GM23248 (cell line): Measurements from ENCODE around the gene ARSK. TPM values are rescaled to one million over a fixed set of nuclear protein-coding genes. Genes with fewer than 3 reads are reported as not detected.
A peak's percentile ranks its signal among the peaks of the same experiment; 100 is the strongest.

Experiments used
- DNase-seq: peaks from one replicate; pipeline ENCODE4 v3.0.0-alpha.2; 2015
- H2AFZ ChIP-seq: fragments of 200-600 bp; sonication (generic); 2 replicates; pipeline ENCODE4 v1.6.1; 2016; ENCODE audit warnings: antibody characterized with exemption
- H3F3A ChIP-seq: fragments of 200-600 bp; sonication (generic); 2 replicates; pipeline ENCODE4 v1.6.1; 2016; ENCODE audit warnings: mild to moderate bottlenecking, antibody characterized with exemption, mixed run types; ENCODE audit not compliant: insufficient read depth
- H3K27ac ChIP-seq: fragments of 200-600 bp; sonication (generic); 2 replicates; pipeline ENCODE4 v1.5.1; 2016; ENCODE audit warnings: mild to moderate bottlenecking
- H3K27me3 ChIP-seq: fragments of 200-600 bp; sonication (generic); replicated peaks from 2 replicates; pipeline ENCODE4 v1.6.1; 2016; ENCODE audit warnings: mild to moderate bottlenecking; ENCODE audit not compliant: insufficient read depth
- H3K36me3 ChIP-seq: fragments of 200-600 bp; sonication (generic); 2 replicates; pipeline ENCODE4 v1.6.1; 2016; ENCODE audit warnings: low read depth, mild to moderate bottlenecking
- H3K4me1 ChIP-seq: fragments of 200-600 bp; sonication (generic); 2 replicates; pipeline ENCODE4 v1.6.1; 2016; ENCODE audit warnings: mild to moderate bottlenecking; ENCODE audit not compliant: insufficient read depth
- H3K4me2 ChIP-seq: fragments of 200-600 bp; sonication (generic); one replicate; pipeline ENCODE4 v1.6.1; 2016; ENCODE audit warnings: mild to moderate bottlenecking; ENCODE audit not compliant: unreplicated experiment
- H3K4me3 ChIP-seq: fragments of 200-600 bp; sonication (generic); 2 replicates; pipeline ENCODE4 v1.5.1; 2016; ENCODE audit warnings: mild to moderate bottlenecking
- H3K79me2 ChIP-seq: fragments of 200-600 bp; sonication (generic); 2 replicates; pipeline ENCODE4 v1.6.1; 2016; ENCODE audit warnings: mild to moderate bottlenecking; ENCODE audit not compliant: insufficient read depth
- H3K9ac ChIP-seq: fragments of 200-600 bp; sonication (generic); 2 replicates; pipeline ENCODE4 v1.6.1; 2016; ENCODE audit warnings: mild to moderate bottlenecking
- H3K9me2 ChIP-seq: fragments of 200-600 bp; sonication (generic); 2 replicates; pipeline ENCODE4 v1.6.1; 2016; ENCODE audit warnings: mixed run types, mild to moderate bottlenecking, moderate library complexity; ENCODE audit not compliant: insufficient read depth
- H3K9me3 ChIP-seq: fragments of 200-600 bp; sonication (generic); one replicate; pipeline ENCODE4 v1.6.1; 2017; ENCODE audit warnings: low read depth
- H4K20me1 ChIP-seq: fragments of 200-600 bp; sonication (generic); 2 replicates; pipeline ENCODE4 v1.6.0; 2016; ENCODE audit not compliant: insufficient read depth
- EZH2 ChIP-seq: fragments of 200-600 bp; sonication (generic); IDR thresholded peaks from 2 replicates; pipeline ENCODE4 v1.6.1; 2018; ENCODE audit warnings: antibody characterized with exemption, mild to moderate bottlenecking; ENCODE audit not compliant: insufficient read depth, poor library complexity, severe bottlenecking
- EZH2phosphoT487 ChIP-seq: fragments of 200-600 bp; sonication (generic); IDR thresholded peaks from 2 replicates; pipeline ENCODE4 v1.6.1; 2018; ENCODE audit warnings: antibody characterized with exemption, moderate library complexity, mild to moderate bottlenecking, low read depth; ENCODE audit not compliant: insufficient read depth
- WGBS, 2 experiments: methylation state at CpG; one replicate each; pipeline ENCODE4 v1.1.6; 2015 to 2017; ENCODE audit warnings: low lambda C conversion rate in 2 of 2, low coverage in 1 of 2; ENCODE audit errors: missing lambda C conversion rate in 2 of 2; 5-methylcytosine and 5-hydroxymethylcytosine counted together
- in situ Hi-C: fragments of 300-500 bp; cut with MboI; formaldehyde crosslinking; loops from 2 replicates; pipeline ENCODE4 v1.15.0; 2020
- polyA plus RNA-seq: library from polyadenylated mRNA; unstranded; fragments of >200 nt; fragmentation: Nextera tagmentation; extraction: Ambion mirVana; gene quantifications from 2 replicates; pipeline ENCODE4 v1.2.1, GENCODE V29; 2016
- total RNA-seq: library from RNA; depleted of rRNA; stranded (reverse); fragments of >200 nt; shearing (Covaris generic); gene quantifications from 2 replicates; pipeline ENCODE4 v1.2.3, GENCODE V29; 2014

The ARSK gene
- total and polyA plus RNA-seq, 2 experiments from 2014 or later, result 12.1 to 14.5 TPM

DNA sequence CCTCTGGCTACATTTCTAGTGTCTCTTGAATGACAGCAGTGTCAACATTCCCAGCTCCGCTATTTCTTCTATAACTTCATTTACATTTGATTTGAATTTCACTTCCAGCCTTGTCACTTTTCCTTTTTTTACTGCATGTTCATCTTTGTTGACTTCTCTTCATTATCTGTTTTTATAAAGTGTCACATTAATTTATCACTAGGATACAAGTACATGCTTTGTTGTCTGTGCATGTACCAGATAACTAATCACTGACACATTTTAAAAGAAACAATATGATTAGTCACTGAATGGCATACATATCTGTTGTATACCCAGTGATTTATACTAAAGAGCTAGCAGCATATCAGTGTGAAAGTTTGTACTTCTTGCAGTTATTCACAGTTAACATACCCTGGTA, 29.1 kb downstream of the ARSK start:
- DNase-seq, result no peak
- TF ChIP-seq EZH2 (no peak), EZH2phosphoT487 (no peak)
- Histone ChIP-seq H3K79me2 (no peaks in the 10 kb centered on the region), H4K20me1 (no peaks in the 10 kb centered on the region), H3K36me3 (no peaks in the 10 kb centered on the region), H3F3A (no peaks in the 10 kb centered on the region), H3K9ac (no peak overlapping the region), H3K4me2 (no peak overlapping the region), H3K27ac (no peak overlapping the region), H3K4me1 (no peaks in the 10 kb centered on the region), H3K9me2 (no peaks in the 10 kb centered on the region), H3K9me3 (no peaks in the 10 kb centered on the region), H3K27me3 (no peaks in the 10 kb centered on the region), H2AFZ (no peak overlapping the region), H3K4me3 (no peak overlapping the region)
- in situ Hi-C loops, result no loop called here
- WGBS, 2 experiments, result 95% methylated on average over 1 of the region's 1 CpG

DNA sequence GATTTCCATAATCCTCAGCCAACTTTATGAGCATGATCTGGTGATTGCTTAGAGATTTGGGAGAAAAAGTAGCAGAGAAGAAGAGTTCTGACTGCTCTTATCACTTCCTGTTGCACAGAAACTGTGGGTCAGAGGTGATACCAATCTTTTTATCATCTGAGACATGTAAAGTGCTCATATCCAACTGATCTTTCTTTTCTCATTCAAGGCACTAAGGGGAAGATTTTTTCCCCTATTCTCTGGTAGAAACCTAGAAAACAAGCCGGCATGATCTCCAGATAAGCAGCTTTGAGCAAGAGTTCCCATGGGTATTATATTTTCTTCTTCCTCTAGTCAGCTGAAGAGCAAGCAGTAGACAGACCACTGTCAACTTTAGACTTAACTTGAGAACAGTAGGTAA, 36.0 kb downstream of the ARSK start:
- Histone ChIP-seq H3K9ac (no peak overlapping the region), H3K4me3 (no peak overlapping the region), H3K27ac (peak overlapping the region; percentile 65), H3K9me2 (no peaks in the 10 kb centered on the region), H3K27me3 (no peaks in the 10 kb centered on the region), H3K9me3 (no peaks in the 10 kb centered on the region), H3K4me1 (peaks cover 28% of the 10 kb centered on the region), H3K36me3 (0 out of 2 replicates have a peak, but pooled peaks cover 3% of the 10 kb centered on the region), H3K79me2 (no peaks in the 10 kb centered on the region), H3F3A (peaks cover 24% of the 10 kb centered on the region), H3K4me2 (peak overlapping the region; percentile 68), H2AFZ (peak overlapping the region; percentile 26; the same call in 1 of the 2 replicates), H4K20me1 (no peaks in the 10 kb centered on the region)
- TF ChIP-seq EZH2 (no peak), EZH2phosphoT487 (no peak)
- 96 to 100% methylated on average over 1 of the region's 1 CpG for WGBS, 2 experiments
- in situ Hi-C loops, result no loop called here
- DNase-seq, result peak; percentile 1

DNA sequence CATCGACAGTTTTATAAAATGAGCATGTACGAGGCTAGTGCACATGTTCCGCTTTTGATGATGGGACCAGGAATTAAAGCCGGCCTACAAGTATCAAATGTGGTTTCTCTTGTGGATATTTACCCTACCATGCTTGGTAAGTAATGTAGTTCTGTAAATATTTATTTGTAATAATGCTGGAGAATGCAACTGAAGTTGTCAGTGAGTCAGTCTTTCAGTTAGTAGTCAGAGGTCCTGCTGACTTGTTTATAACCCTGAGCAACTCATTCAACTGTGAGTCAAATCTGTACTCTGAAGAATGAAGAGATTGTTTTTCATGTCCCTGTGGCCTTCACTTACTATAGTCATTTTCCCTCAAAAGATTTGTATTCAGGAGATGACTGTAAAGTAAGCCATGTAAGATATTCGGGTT, 36.6 kb downstream of the ARSK start:
- in situ Hi-C loops, result no loop called here
- Histone ChIP-seq H3K27me3 (no peaks in the 10 kb centered on the region), H2AFZ (peak overlapping the region; percentile 11; the same call in 1 of the 2 replicates), H3F3A (peaks cover 24% of the 10 kb centered on the region), H3K79me2 (no peaks in the 10 kb centered on the region), H4K20me1 (no peaks in the 10 kb centered on the region), H3K36me3 (0 out of 2 replicates have a peak, but pooled peaks cover 3% of the 10 kb centered on the region), H3K4me3 (peak overlapping the region; percentile 33; the same call in 1 of the 2 replicates), H3K9me2 (no peaks in the 10 kb centered on the region), H3K27ac (peak overlapping the region; percentile 65), H3K4me1 (peaks cover 28% of the 10 kb centered on the region), H3K9me3 (no peaks in the 10 kb centered on the region), H3K9ac (no peak overlapping the region), H3K4me2 (peak overlapping the region; percentile 68)
- no peak for TF ChIP-seq EZH2phosphoT487
- TF ChIP-seq EZH2, result no peak
- DNase-seq, result peak; percentile 90
- WGBS, 2 experiments, result 74 to 75% methylated on average over 5 of the region's 5 CpGs

DNA sequence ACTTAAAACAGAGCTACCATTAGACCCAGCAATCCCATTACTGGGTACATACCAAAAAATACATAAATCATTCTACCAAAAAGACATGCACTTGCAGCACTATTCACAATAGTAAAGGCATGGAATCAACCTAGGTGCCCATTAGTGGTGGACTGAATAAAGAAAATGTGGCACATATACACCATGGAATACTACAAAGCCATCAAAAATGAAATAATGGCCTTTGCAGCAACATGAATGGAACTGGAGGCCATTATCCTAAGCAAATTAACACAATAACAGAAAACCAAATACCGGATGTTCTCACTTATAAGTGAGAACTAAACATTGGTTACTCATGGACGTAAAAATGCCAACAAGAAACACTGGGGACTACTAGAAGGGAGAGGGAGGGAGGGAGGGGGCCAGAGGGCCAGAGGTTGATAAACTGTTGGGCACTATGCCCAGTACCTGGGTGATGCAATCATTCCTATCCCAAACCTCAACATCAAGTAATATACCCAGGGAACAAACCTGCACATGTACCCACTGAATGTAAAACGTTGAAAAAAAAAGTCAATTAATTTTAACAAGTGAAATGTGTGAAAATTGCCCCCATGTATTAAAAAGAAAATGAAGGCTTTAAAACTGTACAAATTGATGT, 40.5 kb downstream of the ARSK start:
- Histone ChIP-seq H3K36me3 (0 out of 2 replicates have a peak, but pooled peaks cover 3% of the 10 kb centered on the region), H3K9ac (no peak overlapping the region), H3K4me2 (no peak overlapping the region), H3K4me1 (peaks cover 33% of the 10 kb centered on the region), H3F3A (peaks cover 21% of the 10 kb centered on the region), H3K27ac (no peak overlapping the region), H2AFZ (no peak overlapping the region), H3K27me3 (no peaks in the 10 kb centered on the region), H3K4me3 (no peak overlapping the region), H3K9me2 (no peaks in the 10 kb centered on the region), H4K20me1 (no peaks in the 10 kb centered on the region), H3K9me3 (no peaks in the 10 kb centered on the region), H3K79me2 (no peaks in the 10 kb centered on the region)
- DNase-seq, result no peak
- TF ChIP-seq EZH2, result no peak
- TF ChIP-seq EZH2phosphoT487, result no peak
- in situ Hi-C loops, result no loop called here
- WGBS, 2 experiments, result 94 to 98% methylated on average over 3 of the region's 3 CpGs
